ENCODE measurements around the gene PLA2G2C.

The PLA2G2C gene

DNA sequence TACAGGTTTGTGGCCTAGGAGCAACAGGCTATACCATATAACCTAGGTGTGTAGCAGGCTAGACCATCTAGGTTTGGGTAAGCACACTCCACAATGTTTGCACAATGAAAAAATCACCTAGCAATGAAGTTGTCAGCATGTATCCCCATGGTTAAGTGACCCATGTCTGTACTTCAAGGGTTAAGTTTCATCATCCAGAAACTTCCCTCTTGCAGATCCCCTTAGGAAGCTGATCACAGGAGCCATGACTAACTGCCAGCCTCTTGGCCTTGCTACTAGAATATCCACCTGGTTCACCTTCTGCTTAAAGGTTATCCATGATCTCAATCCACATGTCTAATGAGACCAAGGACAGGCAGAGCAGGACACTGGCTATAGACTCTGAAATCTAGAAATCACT lies 3.9 kb downstream of the PLA2G2C start:
- no peaks in the 10 kb centered on the region for H3K9me3 ChIP-seq (ENCODE audit: low read length)
- H3K4me1 ChIP-seq (ENCODE audit: insufficient read depth, low read length), result peaks cover 60% of the 10 kb centered on the region
- no peak overlapping the region for H3K4me3 ChIP-seq (ENCODE audit: low read depth in 1 of 2, low read length in 2 of 2)
- H3K27ac ChIP-seq (ENCODE audit: low read depth, low read length), result peak overlapping the region; percentile 90
- no peak overlapping the region for H3K9ac ChIP-seq (ENCODE audit: low read length)
- H3K36me3 ChIP-seq (ENCODE audit: insufficient read depth, low read length), result no peaks in the 10 kb centered on the region
- H3K27me3 ChIP-seq (ENCODE audit: control insufficient read depth in 1 of 2, insufficient read depth in 2 of 2, low read length in 2 of 2), result no peaks in the 10 kb centered on the region

DNA sequence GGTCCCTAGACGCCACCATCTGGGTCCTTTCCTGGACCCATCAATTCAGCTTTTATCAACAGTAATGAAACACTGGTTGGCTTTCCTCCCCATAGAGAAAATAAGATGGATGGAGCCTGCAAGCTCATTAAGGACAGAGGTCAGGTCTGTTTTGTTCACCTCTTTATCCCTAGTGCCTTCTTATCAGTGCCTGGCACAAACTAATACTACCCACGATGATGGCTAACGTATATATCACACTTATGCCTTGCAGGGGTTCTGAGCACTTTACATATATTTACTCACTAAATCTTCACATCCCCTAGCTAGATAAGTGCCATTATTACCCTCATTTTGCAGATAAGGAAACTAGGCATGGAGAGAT lies 5.5 kb downstream of the PLA2G2C start:
- H3K27me3 ChIP-seq (ENCODE audit: control insufficient read depth in 1 of 2, insufficient read depth in 2 of 2, low read length in 2 of 2), result no peaks in the 10 kb centered on the region
- peaks cover 54% of the 10 kb centered on the region for H3K4me1 ChIP-seq (ENCODE audit: insufficient read depth, low read length)
- H3K36me3 ChIP-seq (ENCODE audit: insufficient read depth, low read length), result no peaks in the 10 kb centered on the region
- no peak overlapping the region for H3K4me3 ChIP-seq (ENCODE audit: low read depth in 1 of 2, low read length in 2 of 2)
- H3K9ac ChIP-seq (ENCODE audit: low read length), result no peak overlapping the region
- H3K27ac ChIP-seq (ENCODE audit: low read depth, low read length), result no peak overlapping the region
- H3K9me3 ChIP-seq (ENCODE audit: low read length), result no peaks in the 10 kb centered on the region

DNA sequence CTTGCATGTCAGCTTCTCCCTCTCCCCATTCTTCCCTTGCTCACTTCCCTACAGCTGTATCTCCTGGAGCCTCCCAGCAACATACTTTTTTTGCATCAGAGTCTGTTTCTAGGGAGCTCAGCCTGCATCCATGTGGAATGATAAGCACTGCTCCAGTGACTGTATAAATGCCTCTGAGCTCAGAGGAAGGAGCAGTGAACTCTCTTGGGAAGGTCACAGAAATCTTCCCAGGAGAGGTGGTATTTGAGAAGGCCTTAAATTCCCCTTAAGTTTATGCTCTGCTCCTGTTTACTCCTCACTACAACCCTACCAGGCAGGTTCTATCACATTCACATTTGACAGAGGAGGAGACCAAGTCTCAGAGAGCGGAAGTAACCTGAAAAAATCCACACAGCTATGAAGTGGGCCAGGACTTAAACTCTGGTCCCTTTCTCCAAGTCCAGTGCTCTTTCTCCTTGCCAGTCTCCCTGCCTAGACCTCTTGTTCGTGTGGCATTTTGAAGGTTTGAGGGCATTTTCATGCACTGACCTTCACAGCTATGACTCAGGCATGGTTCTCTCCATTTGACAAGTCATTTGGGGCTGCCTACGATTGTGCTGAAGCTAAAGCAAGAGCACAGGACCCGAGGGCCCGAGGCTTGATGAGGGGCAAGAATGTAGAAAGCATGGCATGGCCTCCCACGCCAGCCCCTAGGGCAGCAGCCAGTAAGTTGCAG lies 6.0 kb downstream of the PLA2G2C start:
- no peak overlapping the region for H3K9ac ChIP-seq (ENCODE audit: low read length)
- no peaks in the 10 kb centered on the region for H3K36me3 ChIP-seq (ENCODE audit: insufficient read depth, low read length)
- no peaks in the 10 kb centered on the region for H3K9me3 ChIP-seq (ENCODE audit: low read length)
- H3K4me3 ChIP-seq (ENCODE audit: low read depth in 1 of 2, low read length in 2 of 2), result no peak overlapping the region
- peaks cover 54% of the 10 kb centered on the region for H3K4me1 ChIP-seq (ENCODE audit: insufficient read depth, low read length)
- no peaks in the 10 kb centered on the region for H3K27me3 ChIP-seq (ENCODE audit: control insufficient read depth in 1 of 2, insufficient read depth in 2 of 2, low read length in 2 of 2)
- H3K27ac ChIP-seq (ENCODE audit: low read depth, low read length), result no peak overlapping the region

DNA sequence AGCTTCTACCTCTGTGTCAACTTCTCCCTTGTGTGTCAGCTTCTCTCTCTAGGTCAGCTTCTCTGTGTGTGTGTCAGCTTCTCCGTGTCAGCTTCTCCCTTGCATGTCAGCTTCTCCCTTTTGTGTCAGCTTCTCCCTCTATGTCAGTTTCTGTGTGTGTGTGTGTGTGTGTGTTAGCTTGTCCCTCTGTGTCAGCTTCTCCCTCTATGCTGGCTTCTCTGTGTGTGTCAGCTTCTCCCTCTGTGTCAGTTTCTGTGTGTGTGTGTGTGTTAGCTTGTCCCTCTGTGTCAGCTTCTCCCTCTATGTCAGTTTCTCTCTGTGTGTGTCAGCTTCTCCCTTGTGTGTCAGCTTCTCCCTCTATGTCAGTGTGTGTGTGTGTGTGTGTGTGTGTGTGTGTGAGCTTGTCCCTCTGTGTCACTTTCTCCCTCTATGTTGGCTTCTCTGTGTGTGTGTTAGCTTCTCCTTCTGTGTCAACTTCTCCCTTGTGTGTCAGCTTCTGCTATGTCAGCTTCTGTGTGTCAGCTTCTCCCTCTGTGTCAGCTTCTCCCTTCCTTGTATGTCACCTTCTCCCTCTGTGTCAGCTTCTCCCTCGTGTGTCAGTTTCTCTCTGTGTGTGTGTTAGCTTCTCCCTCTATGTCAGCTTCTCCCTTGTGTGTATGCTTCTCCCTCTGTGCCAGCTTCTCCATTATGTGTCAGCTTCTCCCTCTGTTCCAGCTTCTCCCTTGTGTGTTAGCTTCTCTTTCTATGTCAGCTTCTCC lies 6.8 kb downstream of the PLA2G2C start:
- no peak overlapping the region for H3K4me3 ChIP-seq (ENCODE audit: low read depth in 1 of 2, low read length in 2 of 2)
- H3K27ac ChIP-seq (ENCODE audit: low read depth, low read length), result peak overlapping the region; percentile 63
- H3K9me3 ChIP-seq (ENCODE audit: low read length), result no peaks in the 10 kb centered on the region
- H3K27me3 ChIP-seq (ENCODE audit: control insufficient read depth in 1 of 2, insufficient read depth in 2 of 2, low read length in 2 of 2), result no peaks in the 10 kb centered on the region
- H3K9ac ChIP-seq (ENCODE audit: low read length), result no peak overlapping the region
- H3K36me3 ChIP-seq (ENCODE audit: insufficient read depth, low read length), result no peaks in the 10 kb centered on the region
- peaks cover 54% of the 10 kb centered on the region for H3K4me1 ChIP-seq (ENCODE audit: insufficient read depth, low read length)

DNA sequence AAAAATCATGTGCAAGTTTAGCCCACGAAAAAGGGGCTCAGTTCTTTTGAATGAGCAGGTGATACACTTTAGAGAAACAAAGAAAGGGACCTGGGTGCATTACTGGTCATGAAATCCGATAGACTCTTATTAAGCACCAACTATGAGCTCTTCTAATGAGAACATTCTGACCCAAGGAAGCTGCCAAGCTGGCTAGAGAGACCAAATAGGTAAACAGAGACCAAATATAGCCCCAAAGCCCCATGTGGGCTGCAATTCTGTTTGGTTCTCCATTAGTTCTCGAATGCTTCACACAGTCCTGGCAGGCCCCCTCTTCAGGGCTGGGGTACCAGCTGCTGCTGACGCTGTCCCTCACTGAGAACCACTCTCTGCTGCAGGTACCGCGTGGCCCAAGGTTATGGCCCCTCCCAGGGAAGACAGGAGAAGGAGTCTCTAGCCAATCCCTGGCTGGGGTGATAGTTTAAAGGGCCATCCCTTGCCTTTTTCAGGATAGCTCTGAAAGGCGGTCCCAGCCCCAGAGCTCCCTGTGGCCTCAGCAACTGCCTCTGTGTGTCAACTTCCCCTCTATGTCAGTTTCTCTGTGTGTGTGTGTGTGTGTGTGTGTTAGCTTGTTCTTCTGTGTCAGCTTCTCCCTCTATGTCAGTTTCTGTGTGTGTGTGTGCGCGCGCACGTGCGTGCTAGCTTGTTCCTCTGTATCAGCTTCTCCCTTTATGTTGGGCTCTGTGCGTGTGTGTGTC lies 7.5 kb downstream of the PLA2G2C start:
- H3K4me1 ChIP-seq (ENCODE audit: insufficient read depth, low read length), result peaks cover 50% of the 10 kb centered on the region
- H3K36me3 ChIP-seq (ENCODE audit: insufficient read depth, low read length), result no peaks in the 10 kb centered on the region
- no peak overlapping the region for H3K9ac ChIP-seq (ENCODE audit: low read length)
- H3K27ac ChIP-seq (ENCODE audit: low read depth, low read length), result peak overlapping the region; percentile 63
- no peaks in the 10 kb centered on the region for H3K27me3 ChIP-seq (ENCODE audit: control insufficient read depth in 1 of 2, insufficient read depth in 2 of 2, low read length in 2 of 2)
- no peaks in the 10 kb centered on the region for H3K9me3 ChIP-seq (ENCODE audit: low read length)
- H3K4me3 ChIP-seq (ENCODE audit: low read depth in 1 of 2, low read length in 2 of 2), result no peak overlapping the region

DNA sequence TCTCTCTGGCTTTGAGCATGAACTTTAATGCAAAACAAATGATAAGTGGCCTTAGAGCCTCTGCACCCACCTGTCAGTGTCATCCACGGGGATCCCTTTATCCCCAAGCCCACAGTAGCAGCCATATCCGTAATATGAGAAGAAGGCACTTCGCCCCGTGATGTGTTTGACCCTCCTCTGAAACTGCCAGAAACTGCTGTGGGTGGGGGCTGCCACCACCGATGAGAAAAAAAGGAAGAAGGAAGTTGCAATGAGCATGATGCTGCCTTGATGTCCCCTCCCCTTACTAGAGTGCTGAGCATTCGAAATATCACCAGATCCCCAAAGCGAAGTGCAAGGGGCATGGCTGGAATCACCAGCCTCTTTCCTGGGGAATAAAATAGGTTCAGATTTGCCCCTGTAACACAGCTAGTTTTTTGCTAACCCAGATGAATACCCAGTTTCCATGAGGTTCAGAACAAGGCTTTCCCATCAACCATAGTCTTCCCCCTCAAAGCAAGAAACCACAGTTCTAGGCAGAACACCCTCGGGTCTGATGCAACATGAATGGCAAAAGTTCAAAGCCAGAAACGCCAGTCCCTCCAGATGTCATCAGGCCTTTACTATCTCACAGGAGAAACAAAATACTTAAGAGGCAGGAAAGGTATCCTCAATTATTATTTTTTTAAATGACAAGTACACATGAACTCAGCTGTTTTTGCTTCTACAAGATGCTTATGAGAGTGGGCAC lies 11.2 kb downstream of the PLA2G2C start:
- Histone ChIP-seq H3K4me1 (ENCODE audit: insufficient read depth, low read length) (peaks cover 34% of the 10 kb centered on the region), H3K36me3 (ENCODE audit: insufficient read depth, low read length) (no peaks in the 10 kb centered on the region), H3K27me3 (ENCODE audit: control insufficient read depth in 1 of 2, insufficient read depth in 2 of 2, low read length in 2 of 2) (no peaks in the 10 kb centered on the region), H3K9ac (ENCODE audit: low read length) (no peak overlapping the region), H3K9me3 (ENCODE audit: low read length) (no peaks in the 10 kb centered on the region), H3K4me3 (ENCODE audit: low read depth in 1 of 2, low read length in 2 of 2) (no peak overlapping the region), H3K27ac (ENCODE audit: low read depth, low read length) (peak overlapping the region; percentile 7)

DNA sequence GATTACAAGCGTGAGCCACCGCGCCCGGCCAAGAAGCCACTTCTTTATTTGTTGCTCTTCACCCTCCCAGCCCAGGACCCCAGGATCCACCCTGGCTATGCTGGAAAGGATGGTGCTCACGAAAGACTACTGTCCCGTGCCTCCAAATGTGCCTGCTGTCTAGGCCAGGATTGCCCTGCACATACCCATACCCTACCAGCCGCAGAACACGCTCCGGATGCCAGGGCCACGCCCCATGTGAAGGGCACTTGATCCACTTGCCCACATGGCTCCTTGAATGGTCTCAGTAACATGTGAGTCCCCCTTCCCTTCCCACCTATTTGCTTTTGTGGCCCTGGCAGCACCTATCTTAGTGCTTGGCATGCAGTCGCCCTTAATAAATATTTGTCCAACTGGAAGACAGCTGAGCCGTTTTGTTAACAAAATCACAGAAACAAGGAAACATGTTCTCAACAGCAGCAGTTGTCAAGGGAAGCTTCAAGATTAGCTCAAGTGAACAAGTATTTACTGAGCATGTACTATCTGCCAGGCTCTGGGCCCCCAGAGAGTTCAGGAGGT lies 14.2 kb downstream of the PLA2G2C start:
- no peaks in the 10 kb centered on the region for H3K36me3 ChIP-seq (ENCODE audit: insufficient read depth, low read length)
- peaks cover 14% of the 10 kb centered on the region for H3K4me1 ChIP-seq (ENCODE audit: insufficient read depth, low read length)
- H3K4me3 ChIP-seq (ENCODE audit: low read depth in 1 of 2, low read length in 2 of 2), result no peak overlapping the region
- H3K27me3 ChIP-seq (ENCODE audit: control insufficient read depth in 1 of 2, insufficient read depth in 2 of 2, low read length in 2 of 2), result no peaks in the 10 kb centered on the region
- H3K27ac ChIP-seq (ENCODE audit: low read depth, low read length), result no peak overlapping the region
- H3K9me3 ChIP-seq (ENCODE audit: low read length), result no peaks in the 10 kb centered on the region
- no peak overlapping the region for H3K9ac ChIP-seq (ENCODE audit: low read length)

DNA sequence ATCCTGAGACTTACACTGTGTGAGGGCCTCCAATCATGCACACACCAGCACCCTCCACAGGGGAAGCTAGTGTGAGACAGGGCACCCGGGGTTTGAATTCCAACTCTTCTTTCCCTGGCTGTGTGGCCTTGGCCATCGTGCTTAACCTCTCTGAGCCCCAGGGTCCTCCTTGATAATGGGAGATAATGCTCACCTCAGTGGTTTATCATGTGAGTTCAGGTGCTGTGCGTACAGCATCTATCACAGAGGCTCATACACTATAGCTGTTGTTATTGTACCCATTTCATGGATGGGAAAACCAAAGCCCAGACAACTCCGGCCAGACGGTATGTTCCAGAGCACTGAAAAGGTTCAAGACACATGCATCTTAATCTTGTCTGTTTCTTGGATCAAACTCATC lies 16.4 kb downstream of the PLA2G2C start:
- Histone ChIP-seq H3K27ac (ENCODE audit: low read depth, low read length) (no peak overlapping the region), H3K27me3 (ENCODE audit: control insufficient read depth in 1 of 2, insufficient read depth in 2 of 2, low read length in 2 of 2) (no peaks in the 10 kb centered on the region), H3K4me1 (ENCODE audit: insufficient read depth, low read length) (peaks cover 25% of the 10 kb centered on the region), H3K9ac (ENCODE audit: low read length) (no peak overlapping the region), H3K9me3 (ENCODE audit: low read length) (no peaks in the 10 kb centered on the region), H3K36me3 (ENCODE audit: insufficient read depth, low read length) (no peaks in the 10 kb centered on the region), H3K4me3 (ENCODE audit: low read depth in 1 of 2, low read length in 2 of 2) (no peak overlapping the region)

DNA sequence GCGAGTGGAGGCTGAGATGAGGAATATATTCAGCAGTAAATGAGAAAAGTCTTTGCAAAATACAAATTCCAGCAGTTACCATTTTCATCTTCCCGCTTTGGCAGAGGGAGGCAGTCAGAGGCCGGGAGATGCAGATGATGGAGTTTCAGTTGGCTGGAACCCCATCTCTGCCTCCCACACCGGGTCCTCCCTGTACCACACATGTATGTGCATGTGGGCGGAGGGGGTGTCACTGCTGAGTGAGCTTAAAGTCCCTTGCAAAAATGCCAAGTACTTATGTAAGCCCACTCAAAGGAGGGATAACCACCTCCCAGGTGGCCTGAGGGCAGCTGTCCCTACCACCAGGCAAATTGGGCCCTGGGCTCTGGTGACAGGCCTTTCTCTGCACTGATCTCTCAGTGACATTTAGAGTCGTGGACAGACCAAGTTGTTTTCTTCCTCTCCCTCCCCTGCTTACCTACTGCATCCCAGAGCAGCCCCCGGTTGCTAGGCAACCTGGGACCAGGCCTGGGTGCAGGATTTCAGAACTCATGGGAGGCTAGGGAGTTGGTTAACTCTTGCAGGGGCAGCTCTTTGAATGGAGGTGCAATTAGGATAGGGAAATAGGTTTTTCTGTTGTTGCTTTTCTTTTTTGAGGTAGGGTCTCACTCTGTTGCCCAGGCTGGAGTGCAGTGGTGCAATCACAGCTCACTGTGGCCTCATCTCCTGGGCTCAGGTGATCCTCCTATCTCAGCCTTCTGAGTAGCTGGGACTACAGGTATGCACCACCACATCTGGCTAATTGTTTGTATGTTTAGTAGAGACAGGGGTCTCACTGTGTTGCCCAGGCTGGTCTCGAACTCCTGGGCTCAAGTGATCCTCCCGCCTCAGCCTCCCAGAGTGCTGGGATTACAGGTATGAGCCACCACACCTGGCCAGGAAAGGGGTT lies 17.5 kb downstream of the PLA2G2C start:
- Histone ChIP-seq H3K4me1 (ENCODE audit: insufficient read depth, low read length) (peaks cover 27% of the 10 kb centered on the region), H3K4me3 (ENCODE audit: low read depth in 1 of 2, low read length in 2 of 2) (no peak overlapping the region), H3K27me3 (ENCODE audit: control insufficient read depth in 1 of 2, insufficient read depth in 2 of 2, low read length in 2 of 2) (no peaks in the 10 kb centered on the region), H3K9me3 (ENCODE audit: low read length) (no peaks in the 10 kb centered on the region), H3K36me3 (ENCODE audit: insufficient read depth, low read length) (no peaks in the 10 kb centered on the region), H3K27ac (ENCODE audit: low read depth, low read length) (no peak overlapping the region), H3K9ac (ENCODE audit: low read length) (no peak overlapping the region)

DNA sequence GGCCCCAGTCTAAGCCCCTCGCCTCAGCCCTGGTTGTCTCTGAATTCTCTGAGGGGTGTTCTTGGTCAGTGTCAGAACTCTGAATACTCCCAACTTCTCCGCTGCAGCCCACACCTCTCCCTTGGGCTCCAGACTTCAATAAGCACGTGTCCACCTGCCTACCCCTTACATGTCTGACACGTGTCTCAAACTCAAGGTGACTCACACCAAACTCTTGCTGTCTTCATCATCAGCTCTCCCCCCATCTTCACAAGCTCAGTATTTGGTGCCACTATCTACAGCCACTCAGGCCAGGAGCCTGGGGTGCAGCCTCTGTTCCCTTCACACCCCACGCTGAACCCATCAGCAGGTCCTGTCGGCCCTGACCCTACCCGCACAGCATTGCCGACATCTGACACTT lies 19.2 kb downstream of the PLA2G2C start:
- Histone ChIP-seq H3K9ac (ENCODE audit: low read length) (no peak overlapping the region), H3K9me3 (ENCODE audit: low read length) (no peaks in the 10 kb centered on the region), H3K4me1 (ENCODE audit: insufficient read depth, low read length) (peaks cover 27% of the 10 kb centered on the region), H3K4me3 (ENCODE audit: low read depth in 1 of 2, low read length in 2 of 2) (no peak overlapping the region), H3K36me3 (ENCODE audit: insufficient read depth, low read length) (no peaks in the 10 kb centered on the region), H3K27ac (ENCODE audit: low read depth, low read length) (peak overlapping the region; percentile 54), H3K27me3 (ENCODE audit: control insufficient read depth in 1 of 2, insufficient read depth in 2 of 2, low read length in 2 of 2) (no peaks in the 10 kb centered on the region)

Measured in muscle layer of colon (tissue), 2 donors.